MM.1S (cell line): ENCODE measurements around the gene PDE1A.

Experiments
- CTCF ChIP-seq: fragments of 300-600 bp; sonication (generic); IDR thresholded peaks from 2 replicates; pipeline ENCODE4 v1.5.1; 2016; ENCODE audit warnings: antibody characterized with exemption, low read length, mixed read lengths
- EZH2 ChIP-seq: fragments of 300-600 bp; sonication (generic); optimal IDR thresholded peaks from 2 replicates; pipeline ENCODE3; 2017; ENCODE audit warnings: low read depth, mild to moderate bottlenecking, antibody characterized with exemption, low read length, mixed read lengths
- EZH2phosphoT487 ChIP-seq: fragments of 300-600 bp; sonication (generic); IDR thresholded peaks from 2 replicates; pipeline ENCODE4 v1.6.1; 2018; ENCODE audit warnings: antibody characterized with exemption, low read length

GRCh38 chr2:182378759-182379158 lies 48.1 kb downstream of the PDE1A start:
- no peak for TF ChIP-seq CTCF
- TF ChIP-seq EZH2 = no peak
- no peak for TF ChIP-seq EZH2phosphoT487
